SU-DHL-6 (cell line): ENCODE data around the gene SAMMSON.

Experiments used
- H2AFZ ChIP-seq: fragments of 200-600 bp; sonication (generic); 2 replicates; pipeline ENCODE4 v1.6.1; 2014; ENCODE audit warnings: low read depth, mild to moderate bottlenecking, moderate library complexity, mixed read lengths, antibody characterized with exemption, low read length; ENCODE audit not compliant: severe bottlenecking
- H3F3A ChIP-seq: fragments of 200-600 bp; shearing (Covaris generic); 2 replicates; pipeline ENCODE4 v1.6.0; 2016; ENCODE audit warnings: antibody characterized with exemption, mild to moderate bottlenecking; ENCODE audit not compliant: insufficient read depth
- H3K27ac ChIP-seq: fragments of 200-600 bp; sonication (generic); 2 replicates; pipeline ENCODE4 v1.5.1; 2016; ENCODE audit warnings: low read depth, mild to moderate bottlenecking, low read length, moderate library complexity, mixed read lengths
- H3K27me3 ChIP-seq: fragments of 200-600 bp; sonication (generic), shearing (Covaris generic); 2 replicates; pipeline ENCODE4 v1.6.0; 2014; ENCODE audit warnings: mild to moderate bottlenecking, low read length
- H3K36me3 ChIP-seq: fragments of 200-600 bp; sonication (generic); 2 replicates; pipeline ENCODE4 v1.6.1; 2014; ENCODE audit warnings: mild to moderate bottlenecking, low read length, mixed read lengths
- H3K4me2 ChIP-seq: fragments of 300-600, 200-600 bp; shearing (Covaris generic), sonication (generic); 2 replicates; pipeline ENCODE4 v1.6.0; 2014; ENCODE audit warnings: low read length, low read depth, mild to moderate bottlenecking; ENCODE audit not compliant: poor library complexity, severe bottlenecking
- H3K4me3 ChIP-seq: fragments of 200-600 bp; sonication (generic); 2 replicates; pipeline ENCODE4 v1.5.1; 2014; ENCODE audit warnings: antibody characterized with exemption, low read length, mild to moderate bottlenecking, mixed read lengths; ENCODE audit not compliant: insufficient read depth, poor library complexity, severe bottlenecking
- H3K79me2 ChIP-seq: fragments of 200-600 bp; sonication (generic); 2 replicates; pipeline ENCODE4 v1.6.1; 2014; ENCODE audit warnings: mild to moderate bottlenecking, low read length, moderate library complexity; ENCODE audit not compliant: insufficient read depth
- H3K9ac ChIP-seq: fragments of 200-600 bp; sonication (generic); 2 replicates; pipeline ENCODE4 v1.7.0; 2014; ENCODE audit warnings: mild to moderate bottlenecking, low read length
- H3K9me2 ChIP-seq: fragments of 200-600 bp; sonication (generic); replicated peaks from 2 replicates; pipeline ENCODE4 v1.6.1; 2014; ENCODE audit warnings: low read length; ENCODE audit not compliant: insufficient read depth
- H3K9me3 ChIP-seq: fragments of 200-600 bp; sonication (generic); 2 replicates; pipeline ENCODE4 v1.6.1; 2014; ENCODE audit warnings: low read length, mixed read lengths; ENCODE audit not compliant: insufficient read depth
- H4K20me1 ChIP-seq: fragments of 200-600 bp; sonication (generic); 2 replicates; pipeline ENCODE4 v1.6.1; 2014; ENCODE audit warnings: low read depth, mild to moderate bottlenecking, antibody characterized with exemption, low read length, moderate library complexity, mixed read lengths
- EZH2phosphoT487 ChIP-seq: fragments of 200-600 bp; sonication (generic), shearing (Covaris generic); conservative IDR thresholded peaks from 2 replicates; pipeline ENCODE4 v1.6.1; 2018; ENCODE audit warnings: mild to moderate bottlenecking, antibody characterized with exemption, low read length, moderate library complexity, mixed read lengths
- TF ChIP-seq, protein P1 (sequence below): fragments of 200-600 bp; sonication (generic); IDR thresholded peaks from one replicate; pipeline ENCODE4 v1.5.1; 2017; ENCODE audit warnings: antibody characterized with exemption, mild to moderate bottlenecking, low read length, moderate library complexity; ENCODE audit not compliant: insufficient read depth, poor library complexity, severe bottlenecking

SAMMSON gene

DNA sequence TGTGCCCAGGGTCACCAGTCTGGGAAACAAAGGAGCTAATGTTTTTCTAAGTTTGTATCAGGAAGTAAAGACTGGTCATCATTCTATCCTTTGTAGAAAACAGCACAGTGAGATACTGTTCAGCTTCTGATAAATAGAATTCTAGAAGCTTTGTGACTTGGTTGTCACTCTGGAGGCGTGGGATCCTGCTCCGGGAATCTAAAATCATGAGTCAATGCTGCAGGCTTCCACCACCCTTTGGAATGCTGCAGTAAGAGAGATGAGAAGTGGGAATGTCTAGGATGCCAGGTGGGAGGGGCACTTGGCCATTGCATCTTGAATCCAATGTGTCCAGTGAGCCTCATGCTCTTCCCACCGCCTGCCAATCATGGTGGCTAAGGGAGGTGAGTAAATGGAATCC, 40.9 kb downstream of the SAMMSON start:
- Histone ChIP-seq H3K36me3 (no peaks in the 10 kb centered on the region), H3K4me2 (no peak overlapping the region), H3K9me2 (no peaks in the 10 kb centered on the region), H3K79me2 (no peaks in the 10 kb centered on the region), H3K9ac (no peak overlapping the region), H3K4me3 (no peak overlapping the region), H3K9me3 (no peaks in the 10 kb centered on the region), H3K27me3 (no peaks in the 10 kb centered on the region), H4K20me1 (no peaks in the 10 kb centered on the region), H2AFZ (no peak overlapping the region), H3F3A (no peaks in the 10 kb centered on the region), H3K27ac (no peak overlapping the region)
- no peak for TF ChIP-seq EZH2phosphoT487
- TF ChIP-seq, protein P1, sequence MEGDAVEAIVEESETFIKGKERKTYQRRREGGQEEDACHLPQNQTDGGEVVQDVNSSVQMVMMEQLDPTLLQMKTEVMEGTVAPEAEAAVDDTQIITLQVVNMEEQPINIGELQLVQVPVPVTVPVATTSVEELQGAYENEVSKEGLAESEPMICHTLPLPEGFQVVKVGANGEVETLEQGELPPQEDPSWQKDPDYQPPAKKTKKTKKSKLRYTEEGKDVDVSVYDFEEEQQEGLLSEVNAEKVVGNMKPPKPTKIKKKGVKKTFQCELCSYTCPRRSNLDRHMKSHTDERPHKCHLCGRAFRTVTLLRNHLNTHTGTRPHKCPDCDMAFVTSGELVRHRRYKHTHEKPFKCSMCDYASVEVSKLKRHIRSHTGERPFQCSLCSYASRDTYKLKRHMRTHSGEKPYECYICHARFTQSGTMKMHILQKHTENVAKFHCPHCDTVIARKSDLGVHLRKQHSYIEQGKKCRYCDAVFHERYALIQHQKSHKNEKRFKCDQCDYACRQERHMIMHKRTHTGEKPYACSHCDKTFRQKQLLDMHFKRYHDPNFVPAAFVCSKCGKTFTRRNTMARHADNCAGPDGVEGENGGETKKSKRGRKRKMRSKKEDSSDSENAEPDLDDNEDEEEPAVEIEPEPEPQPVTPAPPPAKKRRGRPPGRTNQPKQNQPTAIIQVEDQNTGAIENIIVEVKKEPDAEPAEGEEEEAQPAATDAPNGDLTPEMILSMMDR, result no peak

DNA sequence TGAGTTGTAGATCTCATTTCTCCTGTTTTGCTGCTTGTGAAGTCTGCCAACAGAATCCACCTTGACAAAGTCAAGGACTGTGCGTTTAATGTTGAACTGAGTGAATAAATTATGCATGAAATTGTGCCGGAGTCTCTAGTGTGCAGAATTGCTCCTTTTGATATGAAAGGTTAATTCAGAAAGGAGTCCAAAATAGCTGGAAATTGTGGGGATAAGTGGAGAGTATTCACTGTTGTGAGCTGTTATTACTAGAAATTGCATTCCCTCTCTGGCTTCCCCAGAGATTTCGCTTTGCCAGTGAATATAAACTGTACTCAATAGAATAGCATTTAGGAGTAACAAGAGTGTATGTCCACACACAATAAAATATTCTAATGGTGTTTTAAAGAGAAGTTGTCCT, 43.1 kb downstream of the SAMMSON start:
- Histone ChIP-seq H3K27me3 (no peaks in the 10 kb centered on the region), H3K9me2 (no peaks in the 10 kb centered on the region), H3K27ac (no peak overlapping the region), H3K4me3 (no peak overlapping the region), H3K79me2 (no peaks in the 10 kb centered on the region), H4K20me1 (no peaks in the 10 kb centered on the region), H2AFZ (no peak overlapping the region), H3K9me3 (no peaks in the 10 kb centered on the region), H3F3A (no peaks in the 10 kb centered on the region), H3K9ac (no peak overlapping the region), H3K4me2 (no peak overlapping the region), H3K36me3 (no peaks in the 10 kb centered on the region)
- TF ChIP-seq EZH2phosphoT487, result no peak
- TF ChIP-seq, protein P1, result no peak

DNA sequence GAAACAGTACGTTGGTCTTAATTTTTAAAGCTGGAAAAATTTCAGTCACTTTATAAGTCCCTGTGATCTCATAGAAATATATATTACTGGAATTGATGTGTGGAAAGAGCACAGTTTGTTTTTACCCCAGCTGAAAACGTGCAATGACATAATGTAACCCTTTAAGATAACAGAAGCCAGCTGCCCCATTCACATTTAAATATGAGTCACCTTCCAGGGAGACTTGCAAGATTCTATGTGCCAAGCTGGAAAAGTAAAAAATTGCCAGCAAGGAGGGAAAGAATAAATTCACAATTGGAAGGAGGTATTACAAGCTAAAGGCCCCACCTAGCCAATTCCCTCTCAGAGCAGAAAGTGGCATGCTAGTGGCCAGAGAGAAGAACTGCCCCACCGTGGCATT, 50.2 kb downstream of the SAMMSON start:
- no peaks in the 10 kb centered on the region for H3K27me3 ChIP-seq
- H3K4me2 ChIP-seq, result no peak overlapping the region
- H3F3A ChIP-seq, result no peaks in the 10 kb centered on the region
- TF ChIP-seq EZH2phosphoT487, result no peak
- TF ChIP-seq, protein P1, result no peak
- no peaks in the 10 kb centered on the region for H3K9me3 ChIP-seq
- no peak overlapping the region for H3K4me3 ChIP-seq
- no peak overlapping the region for H3K27ac ChIP-seq
- H2AFZ ChIP-seq, result no peak overlapping the region
- H3K36me3 ChIP-seq, result no peaks in the 10 kb centered on the region
- no peak overlapping the region for H3K9ac ChIP-seq
- H3K79me2 ChIP-seq, result no peaks in the 10 kb centered on the region
- no peaks in the 10 kb centered on the region for H4K20me1 ChIP-seq
- no peaks in the 10 kb centered on the region for H3K9me2 ChIP-seq
